Neuron (in vitro differentiated cells): Measurements from ENCODE around the gene AGBL4.
"Not testable (repeated sequence)": the region's sequence is repeated elsewhere in the genome, so short reads cannot be mapped to it uniquely, and the experiment has no call there.

Source experiments
- H2AFZ ChIP-seq: one replicate; pipeline ENCODE4 v1.6.1; 2013; ENCODE audit warnings: low read depth, mild to moderate bottlenecking, inconsistent platforms, low read length, moderate library complexity
- H3K27me3 ChIP-seq: one replicate; pipeline ENCODE4 v1.6.1; 2013; ENCODE audit warnings: low read length; ENCODE audit not compliant: insufficient read depth
- H3K36me3 ChIP-seq: one replicate; pipeline ENCODE4 v1.6.1; 2013; ENCODE audit warnings: low read length; ENCODE audit not compliant: insufficient read depth
- H3K4me1 ChIP-seq: one replicate; pipeline ENCODE4 v1.6.1; 2013; ENCODE audit warnings: low read length; ENCODE audit not compliant: insufficient read depth
- H3K4me3 ChIP-seq: 2 replicates; pipeline ENCODE4 v1.5.1; 2013; ENCODE audit warnings: mild to moderate bottlenecking, low read length, moderate library complexity
- H3K9me3 ChIP-seq: one replicate; pipeline ENCODE4 v1.6.1; 2013; ENCODE audit warnings: low read length

The AGBL4 gene

DNA sequence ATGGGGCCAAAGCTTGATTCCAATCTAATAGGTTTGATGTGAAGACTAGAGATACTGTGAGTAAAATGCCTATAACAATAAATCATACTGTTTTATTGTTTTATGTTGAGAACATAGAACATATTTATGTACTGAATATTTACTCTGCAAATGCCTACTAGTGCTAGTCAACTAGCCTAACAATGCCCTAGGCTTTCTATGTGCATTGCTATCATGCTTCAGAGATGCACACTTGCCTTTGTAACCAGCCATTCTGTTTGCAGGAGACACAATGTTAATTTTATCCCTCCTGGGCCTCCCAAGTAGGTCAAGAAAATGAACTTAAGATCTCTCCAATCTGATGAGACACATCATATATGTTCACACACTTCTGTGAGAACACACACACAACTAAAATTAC is 716.3 kb downstream of the AGBL4 start:
- Histone ChIP-seq H3K4me1 (no peaks in the 10 kb centered on the region), H2AFZ (no peak overlapping the region), H3K4me3 (no peak overlapping the region), H3K9me3 (no peaks in the 10 kb centered on the region), H3K36me3 (no peaks in the 10 kb centered on the region), H3K27me3 (no peaks in the 10 kb centered on the region)

DNA sequence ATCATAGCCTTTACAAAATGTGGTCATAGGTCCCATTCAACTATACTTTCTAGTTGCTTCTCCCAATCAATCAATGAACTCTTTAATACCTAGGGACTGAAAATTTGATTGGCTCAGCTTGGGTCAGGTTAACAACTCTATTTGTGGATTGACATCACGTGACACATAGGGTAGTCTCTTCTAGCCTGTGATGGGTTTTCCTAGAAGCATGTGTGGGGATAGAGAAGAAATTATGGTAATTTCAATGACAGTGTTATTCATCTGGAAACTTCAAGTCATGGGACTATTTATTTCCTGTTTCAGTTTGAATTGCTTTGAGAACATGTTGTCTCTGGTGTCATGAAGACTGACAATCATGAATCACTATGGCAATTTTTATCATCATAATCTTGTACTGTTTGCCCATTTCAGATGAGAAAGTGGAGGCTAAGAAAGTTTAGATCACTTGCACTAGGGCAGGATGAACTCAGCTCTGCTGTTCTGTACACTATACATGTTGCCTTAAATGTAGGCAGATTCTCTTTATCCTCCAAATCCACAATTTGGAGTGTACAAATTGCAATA is 717.2 kb downstream of the AGBL4 start:
- H2AFZ ChIP-seq: no peak overlapping the region
- H3K36me3 ChIP-seq: no peaks in the 10 kb centered on the region
- no peaks in the 10 kb centered on the region for H3K27me3 ChIP-seq
- no peak overlapping the region for H3K4me3 ChIP-seq
- no peaks in the 10 kb centered on the region for H3K9me3 ChIP-seq
- H3K4me1 ChIP-seq: no peaks in the 10 kb centered on the region

DNA sequence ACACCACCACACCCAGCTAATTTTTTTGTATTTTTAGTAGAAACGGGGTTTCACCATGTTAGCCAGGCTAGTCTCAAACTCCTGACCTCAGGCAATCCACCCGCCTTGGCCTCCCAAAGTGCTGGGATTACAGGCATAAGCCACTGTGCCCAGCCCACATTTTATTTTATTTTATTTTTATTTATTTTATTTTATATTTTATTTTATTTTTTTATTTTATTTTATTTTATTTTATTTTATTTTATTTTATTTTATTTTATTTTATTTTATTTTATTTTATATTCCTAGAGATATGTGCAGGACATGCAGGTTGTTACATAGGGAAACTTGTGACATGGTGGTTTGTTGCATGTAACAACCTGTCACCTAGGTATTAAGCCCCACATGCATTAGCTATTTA is 721.4 kb downstream of the AGBL4 start:
- not testable (repeated sequence) for H3K4me3 ChIP-seq, H3K27me3 ChIP-seq, H3K9me3 ChIP-seq, H3K4me1 ChIP-seq, H3K36me3 ChIP-seq, H2AFZ ChIP-seq

DNA sequence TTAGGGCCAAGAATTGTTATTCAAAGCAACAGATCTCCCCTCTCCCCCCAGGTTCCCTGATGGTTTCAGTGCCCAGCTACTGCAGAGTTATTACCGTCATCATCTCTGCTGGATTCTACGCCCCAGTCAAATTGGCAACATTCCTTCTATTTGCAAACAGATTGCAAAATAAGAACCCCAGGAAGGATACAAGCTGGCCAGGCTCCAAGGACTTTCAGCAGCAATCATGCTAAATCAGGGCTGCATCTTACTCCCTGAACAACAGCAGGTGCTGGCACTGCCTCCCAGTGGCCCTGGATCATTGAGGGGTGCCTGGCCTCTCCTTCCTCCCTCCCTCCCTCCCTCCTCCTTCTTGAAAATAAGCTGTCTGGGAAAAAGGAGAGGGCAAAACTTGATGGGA is 725.5 kb downstream of the AGBL4 start:
- Histone ChIP-seq H2AFZ (no peak overlapping the region), H3K9me3 (no peaks in the 10 kb centered on the region), H3K36me3 (no peaks in the 10 kb centered on the region)

DNA sequence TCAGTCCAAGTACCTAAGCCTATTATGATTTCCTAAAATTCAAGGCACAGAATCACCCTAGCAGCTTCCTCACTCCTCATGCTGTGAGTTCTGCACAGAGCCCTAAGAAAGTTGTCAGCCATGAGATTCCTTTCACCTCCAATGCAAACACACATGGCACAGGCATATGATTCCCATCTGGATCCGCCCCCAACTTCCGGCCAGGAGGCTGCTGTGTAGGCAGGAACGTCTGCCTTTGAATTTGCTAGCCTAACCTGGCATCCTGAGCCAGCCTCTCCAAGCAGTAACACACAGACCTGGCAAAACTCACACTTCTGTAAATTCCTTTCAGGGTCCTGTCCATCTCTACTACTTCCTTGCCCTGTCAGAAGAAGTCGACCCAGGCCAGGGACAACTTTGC is 726.0 kb downstream of the AGBL4 start:
- no peaks in the 10 kb centered on the region for H3K36me3 ChIP-seq
- no peaks in the 10 kb centered on the region for H3K9me3 ChIP-seq

More for the DNA sequence above, 725.5 kb downstream of the AGBL4 start:
- H3K27me3 ChIP-seq: no peaks in the 10 kb centered on the region
- H3K4me3 ChIP-seq: no peak overlapping the region
- no peaks in the 10 kb centered on the region for H3K4me1 ChIP-seq

DNA sequence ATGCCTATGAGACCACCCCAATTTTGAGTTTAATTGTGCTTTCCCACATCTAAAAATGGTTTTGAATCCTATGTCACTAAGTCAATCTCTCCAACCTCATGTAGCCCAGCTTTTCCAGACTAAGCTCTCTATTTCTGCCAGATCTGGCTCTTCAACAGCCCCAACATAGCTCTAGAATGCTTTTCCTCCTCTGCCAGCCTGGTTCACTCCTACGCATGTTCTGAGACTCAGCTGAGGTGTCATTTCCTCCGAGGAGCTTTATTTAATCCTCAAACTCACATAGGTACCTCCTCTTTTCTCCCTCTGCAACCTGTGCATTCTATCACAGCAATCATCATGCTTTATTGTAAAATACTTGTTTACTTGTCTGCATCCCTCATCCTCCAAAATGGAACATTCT is 729.2 kb downstream of the AGBL4 start:
- Histone ChIP-seq H3K9me3 (no peaks in the 10 kb centered on the region), H3K27me3 (no peaks in the 10 kb centered on the region), H2AFZ (no peak overlapping the region), H3K4me1 (no peaks in the 10 kb centered on the region), H3K4me3 (no peak overlapping the region), H3K36me3 (no peaks in the 10 kb centered on the region)

More for the DNA sequence above, 726.0 kb downstream of the AGBL4 start:
- no peak overlapping the region for H3K4me3 ChIP-seq
- no peaks in the 10 kb centered on the region for H3K27me3 ChIP-seq
- no peak overlapping the region for H2AFZ ChIP-seq
- H3K4me1 ChIP-seq: no peaks in the 10 kb centered on the region

DNA sequence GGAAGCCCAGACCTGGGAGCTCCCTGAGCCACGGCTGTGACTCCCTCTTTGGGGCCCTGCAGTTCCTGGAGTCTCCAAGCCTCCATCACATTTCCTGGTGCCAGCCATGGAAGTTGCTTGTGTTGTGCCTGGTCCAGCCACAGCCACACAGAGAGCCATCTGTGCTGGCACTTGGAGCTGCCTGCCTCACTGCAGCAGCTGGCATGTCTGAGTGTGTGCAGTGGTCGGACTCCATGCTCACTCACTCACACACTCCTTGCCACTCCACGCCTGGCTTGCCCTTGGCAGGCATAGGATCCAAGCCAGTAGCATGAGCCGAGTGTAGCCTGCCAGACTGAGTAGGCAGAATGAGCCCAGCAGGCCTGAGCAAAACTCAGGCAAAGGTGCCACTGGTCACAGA is 730.7 kb downstream of the AGBL4 start:
- Histone ChIP-seq H3K4me1 (no peaks in the 10 kb centered on the region), H2AFZ (no peak overlapping the region), H3K4me3 (no peak overlapping the region), H3K36me3 (no peaks in the 10 kb centered on the region), H3K9me3 (no peaks in the 10 kb centered on the region), H3K27me3 (no peaks in the 10 kb centered on the region)

DNA sequence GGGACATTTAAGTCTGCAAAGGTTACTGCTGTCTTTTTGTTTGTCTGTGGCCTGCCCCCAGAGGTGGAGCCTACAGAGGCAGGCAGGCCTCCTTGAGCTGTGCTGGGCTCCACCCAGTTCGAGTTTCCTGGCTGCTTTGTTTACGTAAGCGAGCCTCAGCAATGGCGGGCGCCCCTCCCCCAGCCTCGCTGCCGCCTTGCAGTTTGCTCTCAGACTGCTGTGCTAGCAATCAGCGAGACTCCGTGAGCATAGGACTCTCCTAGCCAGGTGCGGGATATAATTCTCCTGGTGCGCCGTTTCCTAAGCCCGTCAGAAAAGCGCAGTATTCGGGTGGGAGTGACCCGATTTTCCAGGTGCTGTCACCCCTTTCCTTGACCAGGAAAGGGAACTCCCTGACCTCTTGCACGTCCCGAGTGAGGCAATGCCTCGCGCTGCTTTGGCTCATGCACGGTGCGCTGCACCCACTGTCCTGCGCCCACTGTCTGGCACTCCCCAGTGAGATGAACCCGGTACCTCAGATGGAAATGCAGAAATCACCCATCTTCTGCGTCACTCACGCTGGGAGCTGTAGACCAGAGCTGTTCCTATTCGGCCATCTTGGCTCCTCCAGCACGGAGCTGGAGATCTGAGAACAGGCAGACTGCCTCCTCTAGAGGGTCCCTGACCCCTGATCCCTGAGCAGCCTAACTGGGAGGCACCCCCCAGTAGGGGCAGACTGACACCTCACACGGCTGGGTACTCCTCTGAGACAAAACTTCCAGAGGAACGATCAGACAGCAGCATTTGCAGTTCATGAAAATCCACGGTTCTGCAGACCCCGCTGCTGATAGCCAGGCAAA is 766.3 kb downstream of the AGBL4 start:
- not testable (repeated sequence) for H3K9me3 ChIP-seq, H3K27me3 ChIP-seq, H2AFZ ChIP-seq, H3K36me3 ChIP-seq, H3K4me1 ChIP-seq
- peak overlapping the region; percentile 42 for H3K4me3 ChIP-seq

DNA sequence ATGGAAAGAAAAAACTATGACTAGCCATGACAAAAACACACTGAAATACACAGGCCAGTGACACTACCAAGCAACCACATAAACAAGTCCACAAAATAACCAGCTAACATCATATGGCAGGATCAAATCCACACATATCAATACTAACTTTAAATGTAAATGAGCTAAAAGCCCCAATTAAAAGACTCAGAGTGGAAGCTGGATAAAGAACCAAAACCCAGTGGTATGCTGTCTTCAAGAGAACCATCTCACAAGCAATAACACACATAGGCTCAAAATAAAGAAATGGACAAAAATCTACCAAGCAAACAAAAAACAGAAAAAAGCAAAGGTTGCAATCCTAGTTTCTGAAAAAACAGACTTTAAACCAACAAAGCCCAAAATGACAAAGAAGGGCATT is 770.8 kb downstream of the AGBL4 start:
- H3K4me3 ChIP-seq: no peak overlapping the region
- H2AFZ ChIP-seq: no peak overlapping the region
- H3K36me3 ChIP-seq: no peaks in the 10 kb centered on the region
- H3K4me1 ChIP-seq: no peaks in the 10 kb centered on the region
- H3K27me3 ChIP-seq: no peaks in the 10 kb centered on the region
- H3K9me3 ChIP-seq: no peaks in the 10 kb centered on the region

DNA sequence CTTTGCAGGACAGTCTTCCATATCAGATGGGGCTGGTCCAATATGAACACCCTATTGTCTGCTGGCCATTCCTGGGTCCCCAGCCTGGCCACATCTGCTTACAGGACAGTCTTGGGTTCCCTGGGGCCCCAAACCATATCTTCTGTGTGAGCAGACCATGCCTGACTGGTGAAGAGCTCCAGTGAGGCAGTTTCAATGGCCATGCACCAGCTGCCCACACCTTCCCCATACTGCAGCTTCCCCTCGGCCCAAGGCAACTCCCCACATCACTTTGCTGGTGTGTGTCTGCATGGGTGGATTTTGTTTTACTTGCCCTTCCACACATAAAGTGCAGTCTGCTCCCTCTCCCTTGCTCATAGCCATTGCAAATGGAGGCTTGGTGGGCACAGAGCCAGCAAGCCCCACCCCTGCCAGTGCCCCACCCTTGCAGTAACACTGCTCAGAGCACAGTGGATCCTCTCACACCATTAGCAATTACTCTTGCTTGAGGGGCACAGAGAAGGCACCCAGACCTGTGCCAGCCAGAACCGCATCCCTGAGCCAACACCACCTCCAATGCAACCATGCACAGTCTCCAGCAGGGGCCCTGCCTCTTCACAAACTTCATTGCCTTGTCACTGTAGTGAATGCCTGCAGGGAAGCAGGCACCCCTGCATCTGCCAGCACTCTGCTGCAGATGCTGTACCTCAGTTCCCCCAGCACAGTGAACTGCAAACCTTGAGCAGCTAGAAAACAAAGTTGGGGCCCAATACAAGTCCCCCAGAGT is 772.6 kb downstream of the AGBL4 start:
- Histone ChIP-seq H2AFZ (no peak overlapping the region), H3K36me3 (no peaks in the 10 kb centered on the region), H3K9me3 (no peaks in the 10 kb centered on the region), H3K4me3 (no peak overlapping the region), H3K4me1 (no peaks in the 10 kb centered on the region), H3K27me3 (no peaks in the 10 kb centered on the region)

DNA sequence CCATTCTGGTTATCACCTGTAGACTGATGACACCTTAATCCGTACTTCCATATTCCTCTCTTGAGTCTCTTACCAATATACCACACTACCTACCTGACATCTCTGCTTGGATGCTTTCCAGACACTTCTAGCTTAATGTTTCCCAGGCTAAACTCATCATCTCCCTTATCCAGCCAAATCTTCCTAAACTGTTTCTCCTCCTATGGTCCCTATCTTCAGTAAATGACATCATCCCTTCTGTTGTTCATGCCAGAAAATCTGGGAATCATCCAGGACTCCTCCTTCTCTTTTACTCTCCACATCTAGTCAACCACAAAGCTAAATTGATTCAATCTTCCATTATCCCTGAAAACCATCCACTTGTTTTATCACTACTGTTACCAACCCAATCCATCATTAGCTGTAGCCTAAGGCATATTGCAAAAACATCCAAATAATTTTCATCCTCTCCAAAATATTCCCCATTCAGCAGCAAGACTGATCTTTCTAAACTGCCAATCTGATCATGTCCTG is 783.0 kb downstream of the AGBL4 start:
- Histone ChIP-seq H3K27me3 (no peaks in the 10 kb centered on the region), H3K9me3 (no peaks in the 10 kb centered on the region), H3K36me3 (no peaks in the 10 kb centered on the region), H3K4me3 (no peak overlapping the region), H3K4me1 (no peaks in the 10 kb centered on the region), H2AFZ (no peak overlapping the region)

DNA sequence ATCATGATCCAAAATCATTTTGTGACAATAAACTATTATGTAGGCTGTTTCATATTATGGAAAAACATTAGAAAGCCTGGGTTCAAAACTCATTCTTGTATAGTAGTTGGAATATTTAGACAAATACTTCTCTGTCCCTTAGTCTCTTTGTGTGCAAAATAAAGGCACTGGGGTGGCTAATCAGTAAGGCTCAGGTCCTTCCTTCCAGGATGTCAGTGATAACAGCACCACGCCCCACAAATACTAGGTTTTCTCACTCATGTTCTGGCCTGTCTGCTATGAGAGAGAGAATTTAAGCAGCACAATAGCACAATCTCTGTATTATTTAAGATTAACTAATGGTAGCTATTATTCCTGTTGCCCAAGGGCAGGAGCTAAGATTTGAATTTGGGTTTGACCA is 788.8 kb downstream of the AGBL4 start:
- no peaks in the 10 kb centered on the region for H3K36me3 ChIP-seq
- H3K4me3 ChIP-seq: no peak overlapping the region
- no peaks in the 10 kb centered on the region for H3K27me3 ChIP-seq
- no peaks in the 10 kb centered on the region for H3K9me3 ChIP-seq
- no peak overlapping the region for H2AFZ ChIP-seq
- H3K4me1 ChIP-seq: no peaks in the 10 kb centered on the region

DNA sequence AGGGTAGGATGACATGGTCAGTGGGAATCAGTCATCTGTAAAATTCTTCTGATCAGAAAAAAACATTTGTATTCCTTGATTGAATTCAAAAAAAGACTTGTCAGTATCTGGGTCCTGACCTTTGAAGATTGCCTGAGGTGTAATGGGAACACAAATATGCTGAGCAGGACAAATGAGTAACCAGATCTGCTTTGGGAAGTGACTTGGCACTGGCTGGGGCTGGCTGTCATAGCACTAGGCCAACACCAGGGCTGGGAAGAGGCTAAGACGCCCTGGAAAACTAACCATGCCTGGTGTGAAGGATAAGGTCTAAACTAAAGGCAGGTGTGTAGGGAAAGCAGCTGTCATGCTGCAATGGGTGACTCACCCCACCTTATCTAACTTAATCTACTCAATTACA is 794.2 kb downstream of the AGBL4 start:
- Histone ChIP-seq H3K27me3 (no peaks in the 10 kb centered on the region), H3K36me3 (no peaks in the 10 kb centered on the region), H3K9me3 (no peaks in the 10 kb centered on the region), H3K4me3 (no peak overlapping the region), H2AFZ (no peak overlapping the region), H3K4me1 (no peaks in the 10 kb centered on the region)
